ENCODE measurements around the gene XPC.
A peak's percentile ranks its signal among the peaks of the same experiment; 100 is the strongest.

Gene XPC

GRCh38 chr3:14146381-14147065, 31.9 kb downstream of the XPC start:
- no peak for DNase-seq

- DNase-seq: no peak
Measured at GRCh38 chr3:14145670-14146380, 32.6 kb downstream of the XPC start.

- DNase-seq: no peak
Measured at GRCh38 chr3:14145236-14145635, 33.2 kb downstream of the XPC start.

GRCh38 chr3:14144423-14145075, 33.9 kb downstream of the XPC start:
- DNase-seq: peak; percentile 95

- DNase-seq: peak; percentile 96
Measured at GRCh38 chr3:14143271-14144225, 34.9 kb downstream of the XPC start.

GRCh38 chr3:14142567-14143270, 35.7 kb downstream of the XPC start:
- DNase-seq: no peak

GRCh38 chr3:14141602-14142341, 36.6 kb downstream of the XPC start:
- no peak for DNase-seq

- no peak for DNase-seq
Measured at GRCh38 chr3:14141144-14141543, 37.3 kb downstream of the XPC start.

GRCh38 chr3:14140668-14141067, 37.7 kb downstream of the XPC start:
- no peak for DNase-seq

GRCh38 chr3:14139771-14140170, 38.6 kb downstream of the XPC start:
- DNase-seq: no peak

GRCh38 chr3:14138878-14139655, 39.3 kb downstream of the XPC start:
- no peak for DNase-seq

- DNase-seq: no peak
Measured at GRCh38 chr3:14138109-14138877, 40.1 kb downstream of the XPC start.

- no peak for DNase-seq
Measured at GRCh38 chr3:14137445-14137844, 41.0 kb downstream of the XPC start.

- DNase-seq: peak; percentile 39
Measured at GRCh38 chr3:14137004-14137403, 41.4 kb downstream of the XPC start.

- no peak for DNase-seq
Measured at GRCh38 chr3:14135581-14135980, 42.8 kb downstream of the XPC start.

GRCh38 chr3:14134291-14134690, 44.1 kb downstream of the XPC start:
- DNase-seq: no peak

GRCh38 chr3:14133876-14134275, 44.5 kb downstream of the XPC start:
- no peak for DNase-seq

- peak; percentile 63 for DNase-seq
Measured at GRCh38 chr3:14133188-14133800, 45.1 kb downstream of the XPC start.

- no peak for DNase-seq
Measured at GRCh38 chr3:14132689-14133088, 45.7 kb downstream of the XPC start.

All from NCI-H226 (cell line).